DMS53 (cell line): Measurements from ENCODE around the gene PDCD4.

Experiments
- DNase-seq: peaks from one replicate; lab custom pipeline; 2025; lab: John Stamatoyannopoulos, UW

PDCD4 gene

GRCh38 chr10:110871298-110872084 lies at the start of gene PDCD4:
Gene PDCD4 (plus strand): TSS chr10:110871928. CDS start chr10:110876028, 4,100 bp downstream.
- DNase-seq = peak; percentile 98

GRCh38 chr10:110822035-110822711 lies 49.6 kb upstream of the PDCD4 start:
- no peak for DNase-seq

- DNase-seq = peak; percentile 33
Measured at GRCh38 chr10:110822712-110823311, 48.9 kb upstream of the PDCD4 start.

GRCh38 chr10:110824152-110824441 lies 47.6 kb upstream of the PDCD4 start:
- DNase-seq = no peak

- DNase-seq = no peak
Measured at GRCh38 chr10:110824660-110825059, 47.1 kb upstream of the PDCD4 start.

- no peak for DNase-seq
Measured at GRCh38 chr10:110825508-110825907, 46.2 kb upstream of the PDCD4 start.

- no peak for DNase-seq
Measured at GRCh38 chr10:110827410-110827809, 44.3 kb upstream of the PDCD4 start.

- no peak for DNase-seq
Measured at GRCh38 chr10:110827875-110828274, 43.9 kb upstream of the PDCD4 start.

- DNase-seq = no peak
Measured at GRCh38 chr10:110828525-110828924, 43.2 kb upstream of the PDCD4 start.

- DNase-seq = no peak
Measured at GRCh38 chr10:110829721-110830410, 41.9 kb upstream of the PDCD4 start.

- DNase-seq = no peak
Measured at GRCh38 chr10:110833234-110833940, 38.3 kb upstream of the PDCD4 start.

GRCh38 chr10:110833941-110834628 lies 37.6 kb upstream of the PDCD4 start:
- no peak for DNase-seq

GRCh38 chr10:110834629-110835301 lies 37.0 kb upstream of the PDCD4 start:
- DNase-seq = peak; percentile 28

GRCh38 chr10:110835841-110836240 lies 35.9 kb upstream of the PDCD4 start:
- DNase-seq = no peak

- no peak for DNase-seq
Measured at GRCh38 chr10:110836706-110837105, 35.0 kb upstream of the PDCD4 start.

GRCh38 chr10:110837418-110838171 lies 34.1 kb upstream of the PDCD4 start:
- no peak for DNase-seq

GRCh38 chr10:110840225-110840922 lies 31.4 kb upstream of the PDCD4 start:
- DNase-seq = no peak

GRCh38 chr10:110840923-110841428 lies 30.8 kb upstream of the PDCD4 start:
- no peak for DNase-seq

GRCh38 chr10:110841767-110842267 lies 29.9 kb upstream of the PDCD4 start:
- no peak for DNase-seq
